C4-2B (cell line): ENCODE results near the gene PRR23B.

ENCODE experiments used
- H3K27ac ChIP-seq: fragments of 450-650 bp; 2 replicates; pipeline ENCODE4 v1.5.1; 2017
- CTCF ChIP-seq: fragments of 450-650 bp; conservative IDR thresholded peaks from 2 replicates; pipeline ENCODE4 v1.5.1; 2017; ENCODE audit warnings: mild to moderate bottlenecking
- ZFX ChIP-seq: fragments of 450-650 bp; IDR thresholded peaks from 2 replicates; pipeline ENCODE4 v1.6.1; 2017

The PRR23B gene

GRCh38 chr3:138995706-138996105 is 25.0 kb downstream of the PRR23B start:
- H3K27ac ChIP-seq: no peak overlapping the region
- TF ChIP-seq CTCF: no peak
- TF ChIP-seq ZFX: no peak

GRCh38 chr3:138987181-138987580 is 33.5 kb downstream of the PRR23B start:
- H3K27ac ChIP-seq: no peak overlapping the region
- TF ChIP-seq ZFX: no peak
- TF ChIP-seq CTCF: no peak

- TF ChIP-seq ZFX (no peak), CTCF (no peak)
- H3K27ac ChIP-seq: no peak overlapping the region
Measured at GRCh38 chr3:138985932-138986331, 34.8 kb downstream of the PRR23B start.

- TF ChIP-seq CTCF (no peak), ZFX (no peak)
- no peak overlapping the region for H3K27ac ChIP-seq
Measured at GRCh38 chr3:138984816-138985215, 35.9 kb downstream of the PRR23B start.

GRCh38 chr3:138976047-138976446 is 44.7 kb downstream of the PRR23B start:
- H3K27ac ChIP-seq: no peak overlapping the region
- TF ChIP-seq CTCF (no peak), ZFX (no peak)

- H3K27ac ChIP-seq: no peak overlapping the region
- TF ChIP-seq ZFX: no peak
- TF ChIP-seq CTCF: no peak
Measured at GRCh38 chr3:138975351-138975750, 45.4 kb downstream of the PRR23B start.

- TF ChIP-seq CTCF (no peak), ZFX (no peak)
- H3K27ac ChIP-seq: no peak overlapping the region
Measured at GRCh38 chr3:138974462-138974861, 46.3 kb downstream of the PRR23B start.
